Neural crest cell (in vitro differentiated cells): Measurements from ENCODE around the gene KRTAP5-6. TPM values are rescaled to one million over a fixed set of nuclear protein-coding genes. Genes with fewer than 3 reads are reported as not detected.

Experiments
- DNase-seq: peaks from one replicate; pipeline ENCODE4 v3.0.0; 2021; ENCODE audit warnings: low read depth, mixed read lengths, low spot score
- H3K27ac Mint-ChIP-seq: one replicate; pipeline ENCODE4 v1.8.0; 2021; ENCODE audit warnings: mild to moderate bottlenecking, mixed read lengths; ENCODE audit not compliant: unreplicated experiment
- H3K27me3 Mint-ChIP-seq: 2 replicates; pipeline ENCODE4 v1.8.0; 2021; ENCODE audit warnings: low read depth, mild to moderate bottlenecking, mixed read lengths
- H3K36me3 Mint-ChIP-seq: 2 replicates; pipeline ENCODE4 v1.8.0; 2021; ENCODE audit warnings: low read depth, mild to moderate bottlenecking, mixed read lengths
- H3K4me1 Mint-ChIP-seq: 2 replicates; pipeline ENCODE4 v1.8.0; 2021; ENCODE audit warnings: mixed read lengths
- H3K4me3 Mint-ChIP-seq: one replicate; pipeline ENCODE4 v1.8.0; 2021; ENCODE audit warnings: mild to moderate bottlenecking, mixed read lengths
- H3K9me3 Mint-ChIP-seq: 2 replicates; pipeline ENCODE4 v1.8.0; 2021; ENCODE audit warnings: mixed read lengths
- total RNA-seq: library from RNA; stranded (reverse); gene quantifications from 2 replicates; pipeline ENCODE4 v1.2.1, GENCODE V29; 2021
- TF ChIP-seq, protein P1 (sequence below): fragments of 200-600 bp; sonication (generic); conservative IDR thresholded peaks from 2 replicates; pipeline ENCODE4 v1.5.0; 2021; ENCODE audit warnings: antibody characterized with exemption, mild to moderate bottlenecking

KRTAP5-6 gene
- total RNA-seq, 1 donor from 2014 or later: not detected

DNA sequence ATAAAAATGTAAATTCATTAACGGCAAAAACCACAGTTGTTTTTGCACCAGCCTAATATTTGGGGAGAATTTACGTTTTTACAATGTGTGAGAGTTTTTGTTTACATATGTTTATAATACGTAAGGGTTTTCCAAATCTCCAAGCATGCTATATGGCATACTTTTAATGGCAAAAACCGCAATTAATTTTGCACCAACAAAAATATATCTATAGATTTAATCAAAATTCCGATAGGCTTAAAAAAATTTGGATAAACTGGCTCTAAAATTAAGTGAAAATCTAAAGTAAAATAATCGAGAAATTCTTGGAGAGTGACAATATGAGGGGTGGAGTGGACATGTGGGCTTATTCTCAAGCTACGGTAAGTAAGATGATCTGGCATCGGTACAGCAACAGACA, 22.8 kb downstream of the KRTAP5-6 start:
- Mint-ChIP-seq H3K4me1 (no peaks in the 10 kb centered on the region), H3K36me3 (no peaks in the 10 kb centered on the region), H3K27me3 (peaks cover 13% of the 10 kb centered on the region), H3K9me3 (no peaks in the 10 kb centered on the region), H3K4me3 (no peak overlapping the region), H3K27ac (no peak overlapping the region)
- no peak for DNase-seq
- TF ChIP-seq, protein P1, sequence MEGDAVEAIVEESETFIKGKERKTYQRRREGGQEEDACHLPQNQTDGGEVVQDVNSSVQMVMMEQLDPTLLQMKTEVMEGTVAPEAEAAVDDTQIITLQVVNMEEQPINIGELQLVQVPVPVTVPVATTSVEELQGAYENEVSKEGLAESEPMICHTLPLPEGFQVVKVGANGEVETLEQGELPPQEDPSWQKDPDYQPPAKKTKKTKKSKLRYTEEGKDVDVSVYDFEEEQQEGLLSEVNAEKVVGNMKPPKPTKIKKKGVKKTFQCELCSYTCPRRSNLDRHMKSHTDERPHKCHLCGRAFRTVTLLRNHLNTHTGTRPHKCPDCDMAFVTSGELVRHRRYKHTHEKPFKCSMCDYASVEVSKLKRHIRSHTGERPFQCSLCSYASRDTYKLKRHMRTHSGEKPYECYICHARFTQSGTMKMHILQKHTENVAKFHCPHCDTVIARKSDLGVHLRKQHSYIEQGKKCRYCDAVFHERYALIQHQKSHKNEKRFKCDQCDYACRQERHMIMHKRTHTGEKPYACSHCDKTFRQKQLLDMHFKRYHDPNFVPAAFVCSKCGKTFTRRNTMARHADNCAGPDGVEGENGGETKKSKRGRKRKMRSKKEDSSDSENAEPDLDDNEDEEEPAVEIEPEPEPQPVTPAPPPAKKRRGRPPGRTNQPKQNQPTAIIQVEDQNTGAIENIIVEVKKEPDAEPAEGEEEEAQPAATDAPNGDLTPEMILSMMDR: no peak

GRCh38 chr11:1727096-1727690, 30.2 kb downstream of the KRTAP5-6 start:
- H3K36me3 Mint-ChIP-seq: no peaks in the 10 kb centered on the region
- no peak for DNase-seq
- TF ChIP-seq, protein P1: no peak
- H3K9me3 Mint-ChIP-seq: peaks cover 7% of the 10 kb centered on the region
- peaks cover 9% of the 10 kb centered on the region for H3K4me1 Mint-ChIP-seq
- no peak overlapping the region for H3K4me3 Mint-ChIP-seq
- no peak overlapping the region for H3K27ac Mint-ChIP-seq
- H3K27me3 Mint-ChIP-seq: peaks cover 47% of the 10 kb centered on the region

DNA sequence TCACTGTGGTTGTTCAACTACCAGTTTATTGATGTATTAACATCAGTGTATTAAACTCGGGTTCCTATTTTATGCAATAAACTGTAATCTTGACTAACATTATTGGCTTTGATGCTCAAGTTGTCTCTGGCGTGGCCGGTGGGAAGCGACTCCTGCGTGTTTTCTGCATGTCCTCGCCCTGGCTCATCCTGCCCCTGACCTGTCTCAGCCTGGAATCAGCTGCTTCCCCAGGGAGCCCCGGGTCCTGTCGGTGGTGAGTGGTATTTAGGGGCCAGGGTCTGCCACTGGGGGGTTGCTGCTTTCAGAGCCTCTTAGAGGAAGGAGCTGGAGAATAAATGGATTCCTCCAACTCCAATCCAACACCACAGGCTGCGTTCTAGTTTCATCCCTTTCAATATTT, 30.9 kb downstream of the KRTAP5-6 start:
- Mint-ChIP-seq H3K36me3 (no peaks in the 10 kb centered on the region), H3K4me3 (no peak overlapping the region), H3K27me3 (peaks cover 47% of the 10 kb centered on the region), H3K4me1 (peaks cover 11% of the 10 kb centered on the region), H3K27ac (no peak overlapping the region), H3K9me3 (peaks cover 7% of the 10 kb centered on the region)
- TF ChIP-seq, protein P1: no peak
- DNase-seq: no peak

DNA sequence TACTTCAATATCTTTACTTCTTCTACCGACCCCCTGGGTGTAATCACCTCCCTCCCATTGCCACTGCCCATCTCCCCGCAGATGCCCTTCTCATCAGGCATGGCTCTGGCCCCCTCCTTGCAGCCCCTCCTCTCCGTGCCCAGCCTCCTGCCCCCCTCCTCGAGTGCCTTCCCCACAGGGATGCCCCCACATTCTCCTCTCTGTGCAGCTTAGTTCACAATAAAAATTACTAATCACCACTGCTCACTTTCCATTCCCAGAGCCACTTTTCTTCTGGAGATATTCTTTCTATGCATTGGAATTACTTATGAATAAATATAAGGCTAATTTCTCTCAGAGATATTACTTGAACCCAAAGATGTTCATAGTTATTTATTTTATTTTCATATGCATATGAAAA, 31.3 kb downstream of the KRTAP5-6 start:
- H3K9me3 Mint-ChIP-seq: peaks cover 7% of the 10 kb centered on the region
- H3K27ac Mint-ChIP-seq: no peak overlapping the region
- H3K27me3 Mint-ChIP-seq: peaks cover 46% of the 10 kb centered on the region
- H3K4me1 Mint-ChIP-seq: peaks cover 11% of the 10 kb centered on the region
- TF ChIP-seq, protein P1: no peak
- H3K4me3 Mint-ChIP-seq: no peak overlapping the region
- no peaks in the 10 kb centered on the region for H3K36me3 Mint-ChIP-seq
- no peak for DNase-seq

DNA sequence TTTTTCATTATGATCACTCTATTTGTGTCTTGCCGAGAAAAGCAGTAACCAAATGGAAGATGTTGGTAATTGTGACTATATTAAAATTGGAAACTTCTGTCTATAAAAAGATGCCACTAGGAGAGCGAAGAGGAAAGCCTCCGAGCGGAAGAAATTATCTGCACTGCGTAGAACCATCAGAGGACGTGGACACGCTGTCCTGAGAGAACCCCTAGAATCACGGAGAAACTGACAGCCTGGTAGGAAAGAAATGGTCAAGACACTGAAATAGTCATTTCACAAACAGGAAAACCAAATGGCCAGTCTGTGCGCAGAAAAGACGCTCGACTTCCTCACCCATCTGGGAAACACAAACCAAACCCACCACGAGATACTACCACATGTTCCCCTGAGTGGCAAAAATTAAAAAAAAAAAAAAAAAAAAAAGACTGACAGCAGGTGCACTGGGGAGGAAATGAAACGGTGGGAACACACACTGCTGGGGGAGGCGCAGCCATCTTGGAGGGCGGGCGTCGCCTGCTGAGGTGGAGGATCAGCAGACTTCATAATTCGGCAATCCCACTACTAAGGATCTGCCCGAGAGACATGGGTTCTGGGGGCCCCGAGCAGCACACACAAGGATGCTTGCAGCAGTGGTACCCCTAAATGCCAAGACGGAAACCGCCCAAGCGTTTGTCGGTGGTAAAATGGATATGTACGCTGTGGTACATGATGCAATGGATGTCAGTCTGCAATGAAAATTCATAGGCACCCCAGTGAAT, 32.1 kb downstream of the KRTAP5-6 start:
- H3K4me3 Mint-ChIP-seq: no peak overlapping the region
- no peaks in the 10 kb centered on the region for H3K36me3 Mint-ChIP-seq
- no peak overlapping the region for H3K27ac Mint-ChIP-seq
- TF ChIP-seq, protein P1: no peak
- H3K4me1 Mint-ChIP-seq: peaks cover 11% of the 10 kb centered on the region
- H3K27me3 Mint-ChIP-seq: peaks cover 54% of the 10 kb centered on the region
- peaks cover 7% of the 10 kb centered on the region for H3K9me3 Mint-ChIP-seq
- DNase-seq: no peak
